Brain microvascular endothelial cell (primary cell): ENCODE measurements around the gene PACS1.

Source experiments
- DNase-seq: peaks from one replicate; pipeline ENCODE4 v3.0.0-alpha.2; 2020
- H3K27ac ChIP-seq: fragments of 250-450 bp; sonication (Bioruptor Pico); 2 replicates; pipeline ENCODE4 v1.5.1; 2020; ENCODE audit warnings: mild to moderate bottlenecking, moderate library complexity
- H3K27me3 ChIP-seq: fragments of 250-450 bp; sonication (Bioruptor Pico); replicated peaks from 2 replicates; pipeline ENCODE4 v1.5.1; 2020; ENCODE audit warnings: mild to moderate bottlenecking
- H3K36me3 ChIP-seq: fragments of 250-450 bp; sonication (Bioruptor Pico); replicated peaks from 2 replicates; pipeline ENCODE4 v1.5.1; 2020; ENCODE audit warnings: mild to moderate bottlenecking
- H3K4me3 ChIP-seq: 2 replicates; pipeline ENCODE4 v1.5.1; 2011; ENCODE audit warnings: low read depth, mild to moderate bottlenecking, control low read depth, low read length, moderate library complexity
- CTCF ChIP-seq: IDR thresholded peaks from 2 replicates; pipeline ENCODE4 v1.5.1; 2011; ENCODE audit warnings: low read depth, mild to moderate bottlenecking, moderate library complexity, low read length, control low read depth, inconsistent platforms; ENCODE audit errors: missing control alignments
- in situ Hi-C: cut with HindIII; loops from 2 replicates; pipeline ENCODE4 v1.10.0; 2017; ENCODE audit warnings: low sequenced_read_pairs, low pct_ligation_motif_present

PACS1 gene

GRCh38 chr11:66119348-66120133 lies 49.5 kb downstream of the PACS1 start:
- no peaks in the 10 kb centered on the region for H3K36me3 ChIP-seq
- H3K27me3 ChIP-seq: no peaks in the 10 kb centered on the region
- DNase-seq: peak; percentile 98
- H3K27ac ChIP-seq: peak overlapping the region; percentile 97
- H3K4me3 ChIP-seq: no peak overlapping the region
- no peak for TF ChIP-seq CTCF
- in situ Hi-C loops: no loop called here

GRCh38 chr11:66121466-66121865 lies 51.4 kb downstream of the PACS1 start:
- H3K36me3 ChIP-seq: no peaks in the 10 kb centered on the region
- no peak for TF ChIP-seq CTCF
- DNase-seq: no peak
- peak overlapping the region; percentile 97 for H3K27ac ChIP-seq
- H3K4me3 ChIP-seq: no peak overlapping the region
- in situ Hi-C loops: no loop called here
- H3K27me3 ChIP-seq: no peaks in the 10 kb centered on the region

GRCh38 chr11:66123902-66124301 lies 53.8 kb downstream of the PACS1 start:
- no peak for TF ChIP-seq CTCF
- H3K27ac ChIP-seq: no peak overlapping the region
- in situ Hi-C loops: no loop called here
- no peak for DNase-seq
- peaks cover 6% of the 10 kb centered on the region for H3K36me3 ChIP-seq
- no peak overlapping the region for H3K4me3 ChIP-seq
- no peaks in the 10 kb centered on the region for H3K27me3 ChIP-seq

- TF ChIP-seq CTCF: no peak
- in situ Hi-C loops: no loop called here
- DNase-seq: no peak
- no peaks in the 10 kb centered on the region for H3K27me3 ChIP-seq
- peak overlapping the region; percentile 54 for H3K27ac ChIP-seq
- H3K36me3 ChIP-seq: peaks cover 6% of the 10 kb centered on the region
- no peak overlapping the region for H3K4me3 ChIP-seq
These were observed 54.5 kb downstream of the PACS1 start for GRCh38 chr11:66124564-66124963.

- Histone ChIP-seq H3K36me3 (peaks cover 6% of the 10 kb centered on the region), H3K4me3 (no peak overlapping the region), H3K27ac (peak overlapping the region; percentile 82), H3K27me3 (no peaks in the 10 kb centered on the region)
- TF ChIP-seq CTCF: no peak
- in situ Hi-C loops: no loop called here
- no peak for DNase-seq
These were observed 56.0 kb downstream of the PACS1 start for GRCh38 chr11:66126064-66126463.
